Measurements from ENCODE around the gene CTBP2.

The CTBP2 gene

DNA sequence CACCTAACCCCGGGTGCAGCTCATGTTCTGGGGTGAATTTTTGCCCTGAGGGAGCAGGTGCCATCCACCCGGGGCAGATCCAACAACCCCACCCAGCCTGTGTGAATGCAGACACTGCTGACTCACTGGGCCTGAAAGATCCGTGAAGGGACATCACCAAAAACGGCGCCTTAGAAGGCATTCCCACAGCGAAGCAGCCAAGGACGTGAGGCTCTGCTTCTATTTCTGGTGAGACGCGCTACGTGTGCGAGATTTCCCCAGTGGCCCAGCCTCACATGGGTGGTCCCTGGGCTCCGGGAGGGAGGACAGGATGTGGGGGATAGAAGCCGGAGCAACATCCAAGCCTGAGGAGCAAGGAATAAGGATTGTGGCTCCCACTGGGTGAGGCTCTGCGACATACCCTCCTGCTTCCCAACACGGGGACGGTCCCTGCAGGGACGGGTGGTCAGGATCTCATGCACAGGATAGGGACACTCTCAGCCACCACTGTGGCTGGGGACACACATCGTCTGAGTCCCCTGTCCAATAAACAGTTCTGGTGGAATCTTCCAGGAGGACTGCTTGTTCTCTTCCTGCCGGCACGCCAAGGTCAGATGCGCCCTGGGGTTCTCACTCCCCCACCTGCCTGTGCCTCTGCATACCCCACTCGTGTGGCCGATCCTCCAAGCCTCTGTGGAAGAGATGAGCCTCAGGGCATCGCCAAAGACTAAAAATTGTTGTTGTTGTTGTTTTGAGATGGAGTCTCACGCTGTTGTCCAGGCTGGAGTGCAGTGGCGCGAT lies 148.2 kb downstream of the CTBP2 start:
- TF ChIP-seq, protein P1, sequence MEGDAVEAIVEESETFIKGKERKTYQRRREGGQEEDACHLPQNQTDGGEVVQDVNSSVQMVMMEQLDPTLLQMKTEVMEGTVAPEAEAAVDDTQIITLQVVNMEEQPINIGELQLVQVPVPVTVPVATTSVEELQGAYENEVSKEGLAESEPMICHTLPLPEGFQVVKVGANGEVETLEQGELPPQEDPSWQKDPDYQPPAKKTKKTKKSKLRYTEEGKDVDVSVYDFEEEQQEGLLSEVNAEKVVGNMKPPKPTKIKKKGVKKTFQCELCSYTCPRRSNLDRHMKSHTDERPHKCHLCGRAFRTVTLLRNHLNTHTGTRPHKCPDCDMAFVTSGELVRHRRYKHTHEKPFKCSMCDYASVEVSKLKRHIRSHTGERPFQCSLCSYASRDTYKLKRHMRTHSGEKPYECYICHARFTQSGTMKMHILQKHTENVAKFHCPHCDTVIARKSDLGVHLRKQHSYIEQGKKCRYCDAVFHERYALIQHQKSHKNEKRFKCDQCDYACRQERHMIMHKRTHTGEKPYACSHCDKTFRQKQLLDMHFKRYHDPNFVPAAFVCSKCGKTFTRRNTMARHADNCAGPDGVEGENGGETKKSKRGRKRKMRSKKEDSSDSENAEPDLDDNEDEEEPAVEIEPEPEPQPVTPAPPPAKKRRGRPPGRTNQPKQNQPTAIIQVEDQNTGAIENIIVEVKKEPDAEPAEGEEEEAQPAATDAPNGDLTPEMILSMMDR (IDR thresholded peaks at IDR 0.05; ENCODE audit: insufficient read depth, low read depth, low read length, missing control alignments): no peak
- no peak overlapping the region for H3K4me3 ChIP-seq (ENCODE audit: low read depth, low read length)
- no peak for DNase-seq (ENCODE audit: low read depth)

DNA sequence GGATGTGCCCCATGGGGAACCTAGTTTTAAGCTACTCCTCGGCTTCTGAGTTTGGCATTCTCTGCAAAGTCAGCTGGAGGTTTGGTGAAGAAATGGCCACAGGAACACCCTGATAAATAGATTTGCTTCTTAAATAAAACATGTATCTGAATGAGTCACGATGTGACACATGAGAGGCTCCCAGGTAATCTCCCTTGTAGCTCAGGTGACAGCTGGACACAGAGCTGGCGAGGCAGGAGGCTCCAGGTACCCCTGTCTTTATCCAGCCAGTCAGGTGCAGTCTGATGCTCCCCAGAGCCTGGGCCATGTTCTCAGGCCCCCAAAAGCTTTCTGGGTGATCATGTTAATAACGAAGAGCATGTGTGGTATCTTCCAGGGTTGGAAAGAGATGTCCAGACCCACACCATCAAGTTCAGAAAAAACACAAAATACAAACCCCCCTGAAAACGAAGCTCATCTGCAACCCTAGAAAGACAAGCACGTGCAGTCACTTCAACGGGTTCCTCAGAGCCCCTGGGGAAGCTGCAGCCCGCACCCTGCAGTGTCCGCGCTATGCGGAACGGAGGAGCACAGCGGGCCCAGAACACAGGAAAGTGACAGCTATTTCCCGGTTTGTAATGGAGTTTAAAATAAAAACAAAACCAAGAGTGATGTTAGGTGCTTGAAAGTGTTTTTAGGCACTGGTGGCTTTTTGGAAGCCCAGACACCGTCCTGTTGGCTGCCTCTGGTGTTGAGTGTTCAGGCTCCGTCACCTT lies 149.0 kb downstream of the CTBP2 start:
- TF ChIP-seq, protein P1 (IDR thresholded peaks at IDR 0.05; ENCODE audit: insufficient read depth, low read depth, low read length, missing control alignments): no peak
- DNase-seq (ENCODE audit: low read depth): no peak
- no peak overlapping the region for H3K4me3 ChIP-seq (ENCODE audit: low read depth, low read length)

DNA sequence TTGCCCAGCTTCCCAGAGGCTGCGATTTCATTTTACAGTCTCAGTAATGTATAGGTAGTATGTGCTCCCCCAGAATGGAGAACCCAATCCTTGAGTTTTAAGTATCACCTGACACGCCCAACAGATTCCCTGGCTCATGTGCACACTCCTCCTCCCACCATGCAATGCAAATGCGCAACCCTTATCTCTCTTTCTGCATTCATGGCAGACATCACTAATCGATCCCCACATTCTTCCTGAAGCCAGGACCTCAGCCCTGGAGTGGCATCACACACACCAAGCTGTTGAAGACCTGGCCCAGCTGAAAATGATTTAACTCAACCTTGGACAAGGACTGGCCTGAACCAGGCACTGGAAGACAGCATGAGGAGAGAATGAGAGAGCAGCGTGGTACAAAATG lies 150.0 kb downstream of the CTBP2 start:
- DNase-seq (ENCODE audit: low read depth): no peak
- TF ChIP-seq, protein P1 (IDR thresholded peaks at IDR 0.05; ENCODE audit: insufficient read depth, low read depth, low read length, missing control alignments): no peak
- no peak overlapping the region for H3K4me3 ChIP-seq (ENCODE audit: low read depth, low read length)

DNA sequence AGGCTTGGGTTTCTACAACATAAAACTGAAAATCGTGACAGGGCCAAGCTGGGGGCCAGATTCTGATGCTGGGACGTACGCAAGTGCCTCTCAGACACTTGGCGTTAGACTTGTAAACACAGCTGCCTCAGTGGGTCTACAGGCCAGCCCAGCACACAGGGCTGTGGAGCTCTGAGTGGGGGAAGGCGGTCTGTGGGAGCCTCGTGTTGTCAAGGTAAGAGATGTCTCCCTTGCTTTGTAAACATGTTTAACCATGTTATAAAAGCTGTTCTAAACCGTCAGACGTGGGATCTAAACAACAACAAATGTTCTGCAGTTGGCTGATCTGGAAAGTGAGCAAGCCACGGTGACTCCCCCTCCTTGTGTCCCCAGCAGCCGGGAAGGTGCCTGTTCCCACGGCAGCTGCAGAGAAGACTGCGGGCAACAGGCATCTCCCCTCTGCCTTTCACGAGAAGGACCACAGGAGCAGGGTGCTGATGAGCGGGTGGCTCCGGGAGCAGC lies 150.7 kb downstream of the CTBP2 start:
- no peak overlapping the region for H3K4me3 ChIP-seq (ENCODE audit: low read depth, low read length)
- DNase-seq (ENCODE audit: low read depth): no peak
- TF ChIP-seq, protein P1 (IDR thresholded peaks at IDR 0.05; ENCODE audit: insufficient read depth, low read depth, low read length, missing control alignments): no peak

DNA sequence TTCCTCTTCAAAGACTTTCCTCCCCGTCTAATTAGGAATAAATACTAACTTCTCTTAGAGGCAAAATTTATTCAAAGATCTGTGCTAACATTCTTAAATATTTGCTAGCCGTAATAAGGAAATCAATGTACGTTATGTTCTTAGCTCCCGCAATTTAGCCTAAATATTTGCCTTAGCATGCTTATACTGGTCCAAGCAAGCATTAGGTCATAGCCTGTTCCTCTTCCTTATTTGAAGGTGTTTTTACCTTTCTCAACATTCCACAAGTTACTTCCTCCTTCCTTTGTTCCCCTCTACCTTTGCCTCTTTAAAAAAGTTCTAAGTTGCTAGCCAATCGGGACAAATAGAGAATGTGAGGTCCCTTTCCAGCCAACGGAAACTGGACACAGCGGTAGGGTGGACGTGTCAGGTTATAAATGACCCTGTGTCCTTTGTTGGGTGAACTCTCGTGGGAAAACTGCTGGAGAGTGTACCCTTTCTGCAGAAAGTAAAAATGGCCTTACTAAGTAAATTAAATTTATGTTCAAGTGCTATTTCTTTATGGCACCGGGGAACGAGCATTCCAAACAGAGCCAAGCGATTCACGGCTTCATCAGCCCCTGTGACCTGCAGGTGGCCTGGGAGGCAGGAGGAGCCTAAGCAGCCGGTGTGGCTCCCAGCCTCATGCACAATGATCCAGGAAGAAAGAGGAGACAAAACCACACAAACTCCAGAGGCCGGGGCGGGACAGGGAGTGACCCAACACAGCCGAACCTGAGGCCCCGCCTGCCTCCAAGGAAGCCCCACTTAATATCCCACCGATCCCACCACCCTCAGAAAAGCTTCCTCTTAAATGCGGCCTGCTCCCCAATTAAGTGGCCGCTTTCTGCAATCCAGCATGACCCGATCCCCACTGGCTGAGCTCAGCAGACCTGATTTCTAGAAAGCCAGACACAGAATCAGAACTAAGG lies 151.4 kb downstream of the CTBP2 start:
- no peak overlapping the region for H3K4me3 ChIP-seq (ENCODE audit: low read depth, low read length)
- DNase-seq (ENCODE audit: low read depth): no peak
- TF ChIP-seq, protein P1 (IDR thresholded peaks at IDR 0.05; ENCODE audit: insufficient read depth, low read depth, low read length, missing control alignments): no peak

DNA sequence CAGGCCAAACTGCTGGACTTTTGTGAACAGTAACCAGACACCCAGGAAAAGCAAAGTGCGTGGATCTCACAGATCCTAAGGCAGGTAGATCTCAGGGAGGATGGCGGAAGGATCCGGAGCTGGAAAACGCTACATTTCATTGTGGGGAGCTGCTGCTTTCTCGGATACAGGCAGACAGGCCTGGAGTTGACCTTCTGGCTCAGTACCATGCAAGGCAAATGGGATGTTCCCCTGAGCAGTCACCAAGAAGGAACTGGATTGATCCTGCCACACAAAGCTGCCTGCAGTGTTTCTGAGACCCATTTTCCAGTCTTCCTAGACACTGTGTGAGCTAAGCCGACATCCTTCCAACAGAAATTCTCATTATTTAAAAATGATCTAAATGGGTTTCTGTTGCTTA lies 152.9 kb downstream of the CTBP2 start:
- no peak for DNase-seq (ENCODE audit: low read depth)
- no peak overlapping the region for H3K4me3 ChIP-seq (ENCODE audit: low read depth, low read length)
- TF ChIP-seq, protein P1 (IDR thresholded peaks at IDR 0.05; ENCODE audit: insufficient read depth, low read depth, low read length, missing control alignments): no peak

Data from GM12865 (cell line).